Measurements from ENCODE around the gene SIPA1L2.
A peak's percentile ranks its signal among the peaks of the same experiment; 100 is the strongest.

The SIPA1L2 gene

DNA sequence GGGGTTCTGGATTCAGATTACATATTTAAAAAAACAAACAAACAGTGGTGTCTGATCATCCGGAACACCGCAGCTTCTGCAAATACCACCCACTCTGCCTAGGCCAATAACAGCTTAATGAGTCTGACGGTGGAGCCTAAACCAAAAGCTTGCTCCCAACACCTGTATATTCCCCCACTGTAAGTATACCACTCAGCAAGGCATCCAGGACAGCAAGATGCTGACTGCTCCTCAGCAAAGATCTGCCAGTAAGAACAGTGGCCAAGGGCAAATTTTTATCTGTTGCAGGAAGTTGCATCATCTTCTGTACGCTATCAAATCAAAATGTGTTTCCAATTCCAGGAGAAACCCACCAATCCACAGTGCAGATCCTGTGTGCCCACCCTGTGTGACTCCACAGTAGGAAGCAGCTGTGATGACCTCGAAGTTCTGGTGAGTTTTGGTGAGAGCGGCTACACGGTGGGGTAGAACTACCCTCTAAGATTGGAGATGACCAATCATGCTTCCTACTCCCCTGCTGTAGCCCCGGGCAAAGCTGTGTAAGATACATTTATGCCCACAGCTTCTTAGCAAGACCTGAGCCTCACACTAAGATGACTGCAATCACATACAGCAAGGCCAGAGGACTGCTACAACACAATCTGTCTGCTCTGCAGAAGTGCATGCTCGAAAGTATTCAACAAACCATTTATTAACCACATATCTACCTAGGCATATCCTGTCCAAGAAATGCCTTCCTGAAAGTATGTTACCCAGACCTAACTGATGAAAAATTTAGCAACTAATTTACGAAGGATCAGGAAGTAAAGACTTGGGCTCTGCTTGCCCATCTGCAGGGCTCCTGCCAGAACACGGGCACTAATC is 30.5 kb downstream of the SIPA1L2 start (continued):
- TF ChIP-seq, protein P1, sequence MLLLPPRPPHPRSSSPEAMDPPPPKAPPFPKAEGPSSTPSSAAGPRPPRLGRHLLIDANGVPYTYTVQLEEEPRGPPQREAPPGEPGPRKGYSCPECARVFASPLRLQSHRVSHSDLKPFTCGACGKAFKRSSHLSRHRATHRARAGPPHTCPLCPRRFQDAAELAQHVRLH (tag by site-specific recombination; IDR thresholded peaks at IDR 0.05) = peak; percentile 55; the same call in 1 of the 2 replicates
- TF ChIP-seq ZNF768 (tag by site-specific recombination; IDR thresholded peaks at IDR 0.05) (no peak), ZNF426 (tag by site-specific recombination; IDR thresholded peaks at IDR 0.05) (no peak), ZNF544 (tag by site-specific recombination; IDR thresholded peaks at IDR 0.05) (no peak), SCRT1 (tag by site-specific recombination; IDR thresholded peaks at IDR 0.05; ENCODE audit: borderline replicate concordance) (0 out of 2 replicates have a peak, but pooled peaks have one; percentile 39), ZNF211 (tag by site-specific recombination; IDR thresholded peaks at IDR 0.05; ENCODE audit: low read depth) (no peak), FEZF1 (tag by site-specific recombination; IDR thresholded peaks at IDR 0.05) (no peak; the same call in 1 of the 2 replicates), YY1 (tag by site-specific recombination; IDR thresholded peaks at IDR 0.05) (peak; percentile 45; the same call in 1 of the 2 replicates), ZNF366 (tag by site-specific recombination; conservative IDR thresholded peaks at IDR 0.05) (peak; percentile 80), ZNF157 (tag by site-specific recombination; IDR thresholded peaks at IDR 0.05) (no peak), ZNF140 (tag by site-specific recombination; IDR thresholded peaks at IDR 0.05) (no peak), ZNF585B (tag by site-specific recombination; IDR thresholded peaks at IDR 0.05) (no peak), ZNF510 (tag by site-specific recombination; IDR thresholded peaks at IDR 0.05; ENCODE audit: insufficient replicate concordance) (no peak), ZNF169 (tag by site-specific recombination; IDR thresholded peaks at IDR 0.05) (no peak), GLIS2 (tag by site-specific recombination; IDR thresholded peaks at IDR 0.05) (0 out of 2 replicates have a peak, but pooled peaks have one; percentile 18), ZIC2 (tag by site-specific recombination; IDR thresholded peaks at IDR 0.05) (peak; percentile 85), EGR2 (tag by site-specific recombination; IDR thresholded peaks at IDR 0.05; ENCODE audit: low read depth) (peak; percentile 68), ZFP3 (tag by site-specific recombination; IDR thresholded peaks at IDR 0.05; ENCODE audit: low read depth) (no peak; the same call in 1 of the 2 replicates), ZNF473 (tag by site-specific recombination; IDR thresholded peaks at IDR 0.05) (no peak), ZNF560 (tag by site-specific recombination; IDR thresholded peaks at IDR 0.05; ENCODE audit: borderline replicate concordance) (no peak), ZNF121 (tag by site-specific recombination; IDR thresholded peaks at IDR 0.05) (no peak)
- TF ChIP-seq, protein P2, sequence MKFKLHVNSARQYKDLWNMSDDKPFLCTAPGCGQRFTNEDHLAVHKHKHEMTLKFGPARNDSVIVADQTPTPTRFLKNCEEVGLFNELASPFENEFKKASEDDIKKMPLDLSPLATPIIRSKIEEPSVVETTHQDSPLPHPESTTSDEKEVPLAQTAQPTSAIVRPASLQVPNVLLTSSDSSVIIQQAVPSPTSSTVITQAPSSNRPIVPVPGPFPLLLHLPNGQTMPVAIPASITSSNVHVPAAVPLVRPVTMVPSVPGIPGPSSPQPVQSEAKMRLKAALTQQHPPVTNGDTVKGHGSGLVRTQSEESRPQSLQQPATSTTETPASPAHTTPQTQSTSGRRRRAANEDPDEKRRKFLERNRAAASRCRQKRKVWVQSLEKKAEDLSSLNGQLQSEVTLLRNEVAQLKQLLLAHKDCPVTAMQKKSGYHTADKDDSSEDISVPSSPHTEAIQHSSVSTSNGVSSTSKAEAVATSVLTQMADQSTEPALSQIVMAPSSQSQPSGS (tag by site-specific recombination; IDR thresholded peaks at IDR 0.05; ENCODE audit: low read depth) = peak; percentile 75; the same call in 1 of the 2 replicates
- TF ChIP-seq, protein P3, sequence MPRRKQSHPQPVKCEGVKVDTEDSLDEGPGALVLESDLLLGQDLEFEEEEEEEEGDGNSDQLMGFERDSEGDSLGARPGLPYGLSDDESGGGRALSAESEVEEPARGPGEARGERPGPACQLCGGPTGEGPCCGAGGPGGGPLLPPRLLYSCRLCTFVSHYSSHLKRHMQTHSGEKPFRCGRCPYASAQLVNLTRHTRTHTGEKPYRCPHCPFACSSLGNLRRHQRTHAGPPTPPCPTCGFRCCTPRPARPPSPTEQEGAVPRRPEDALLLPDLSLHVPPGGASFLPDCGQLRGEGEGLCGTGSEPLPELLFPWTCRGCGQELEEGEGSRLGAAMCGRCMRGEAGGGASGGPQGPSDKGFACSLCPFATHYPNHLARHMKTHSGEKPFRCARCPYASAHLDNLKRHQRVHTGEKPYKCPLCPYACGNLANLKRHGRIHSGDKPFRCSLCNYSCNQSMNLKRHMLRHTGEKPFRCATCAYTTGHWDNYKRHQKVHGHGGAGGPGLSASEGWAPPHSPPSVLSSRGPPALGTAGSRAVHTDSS (tag by site-specific recombination; IDR thresholded peaks at IDR 0.05) = no peak
- TF ChIP-seq, protein P4, sequence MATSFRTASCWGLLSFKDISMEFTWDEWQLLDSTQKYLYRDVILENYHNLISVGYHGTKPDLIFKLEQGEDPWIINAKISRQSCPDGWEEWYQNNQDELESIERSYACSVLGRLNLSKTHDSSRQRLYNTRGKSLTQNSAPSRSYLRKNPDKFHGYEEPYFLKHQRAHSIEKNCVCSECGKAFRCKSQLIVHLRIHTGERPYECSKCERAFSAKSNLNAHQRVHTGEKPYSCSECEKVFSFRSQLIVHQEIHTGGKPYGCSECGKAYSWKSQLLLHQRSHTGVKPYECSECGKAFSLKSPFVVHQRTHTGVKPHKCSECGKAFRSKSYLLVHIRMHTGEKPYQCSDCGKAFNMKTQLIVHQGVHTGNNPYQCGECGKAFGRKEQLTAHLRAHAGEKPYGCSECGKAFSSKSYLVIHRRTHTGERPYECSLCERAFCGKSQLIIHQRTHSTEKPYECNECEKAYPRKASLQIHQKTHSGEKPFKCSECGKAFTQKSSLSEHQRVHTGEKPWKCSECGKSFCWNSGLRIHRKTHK (tag by site-specific recombination; IDR thresholded peaks at IDR 0.05) = no peak
- TF ChIP-seq, protein P5, sequence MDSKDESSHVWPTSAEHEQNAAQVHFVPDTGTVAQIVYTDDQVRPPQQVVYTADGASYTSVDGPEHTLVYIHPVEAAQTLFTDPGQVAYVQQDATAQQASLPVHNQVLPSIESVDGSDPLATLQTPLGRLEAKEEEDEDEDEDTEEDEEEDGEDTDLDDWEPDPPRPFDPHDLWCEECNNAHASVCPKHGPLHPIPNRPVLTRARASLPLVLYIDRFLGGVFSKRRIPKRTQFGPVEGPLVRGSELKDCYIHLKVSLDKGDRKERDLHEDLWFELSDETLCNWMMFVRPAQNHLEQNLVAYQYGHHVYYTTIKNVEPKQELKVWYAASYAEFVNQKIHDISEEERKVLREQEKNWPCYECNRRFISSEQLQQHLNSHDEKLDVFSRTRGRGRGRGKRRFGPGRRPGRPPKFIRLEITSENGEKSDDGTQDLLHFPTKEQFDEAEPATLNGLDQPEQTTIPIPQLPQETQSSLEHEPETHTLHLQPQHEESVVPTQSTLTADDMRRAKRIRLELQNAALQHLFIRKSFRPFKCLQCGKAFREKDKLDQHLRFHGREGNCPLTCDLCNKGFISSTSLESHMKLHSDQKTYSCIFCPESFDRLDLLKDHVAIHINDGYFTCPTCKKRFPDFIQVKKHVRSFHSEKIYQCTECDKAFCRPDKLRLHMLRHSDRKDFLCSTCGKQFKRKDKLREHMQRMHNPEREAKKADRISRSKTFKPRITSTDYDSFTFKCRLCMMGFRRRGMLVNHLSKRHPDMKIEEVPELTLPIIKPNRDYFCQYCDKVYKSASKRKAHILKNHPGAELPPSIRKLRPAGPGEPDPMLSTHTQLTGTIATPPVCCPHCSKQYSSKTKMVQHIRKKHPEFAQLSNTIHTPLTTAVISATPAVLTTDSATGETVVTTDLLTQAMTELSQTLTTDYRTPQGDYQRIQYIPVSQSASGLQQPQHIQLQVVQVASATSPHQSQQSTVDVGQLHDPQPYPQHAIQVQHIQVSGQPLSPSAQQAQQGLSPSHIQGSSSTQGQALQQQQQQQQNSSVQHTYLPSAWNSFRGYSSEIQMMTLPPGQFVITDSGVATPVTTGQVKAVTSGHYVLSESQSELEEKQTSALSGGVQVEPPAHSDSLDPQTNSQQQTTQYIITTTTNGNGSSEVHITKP (tag by site-specific recombination; IDR thresholded peaks at IDR 0.05) = peak; percentile 74
- TF ChIP-seq, protein P6, sequence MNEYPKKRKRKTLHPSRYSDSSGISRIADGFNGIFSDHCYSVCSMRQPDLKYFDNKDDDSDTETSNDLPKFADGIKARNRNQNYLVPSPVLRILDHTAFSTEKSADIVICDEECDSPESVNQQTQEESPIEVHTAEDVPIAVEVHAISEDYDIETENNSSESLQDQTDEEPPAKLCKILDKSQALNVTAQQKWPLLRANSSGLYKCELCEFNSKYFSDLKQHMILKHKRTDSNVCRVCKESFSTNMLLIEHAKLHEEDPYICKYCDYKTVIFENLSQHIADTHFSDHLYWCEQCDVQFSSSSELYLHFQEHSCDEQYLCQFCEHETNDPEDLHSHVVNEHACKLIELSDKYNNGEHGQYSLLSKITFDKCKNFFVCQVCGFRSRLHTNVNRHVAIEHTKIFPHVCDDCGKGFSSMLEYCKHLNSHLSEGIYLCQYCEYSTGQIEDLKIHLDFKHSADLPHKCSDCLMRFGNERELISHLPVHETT (tag by site-specific recombination; IDR thresholded peaks at IDR 0.05) = peak; percentile 57; the same call in 1 of the 2 replicates
- TF ChIP-seq, protein P7, sequence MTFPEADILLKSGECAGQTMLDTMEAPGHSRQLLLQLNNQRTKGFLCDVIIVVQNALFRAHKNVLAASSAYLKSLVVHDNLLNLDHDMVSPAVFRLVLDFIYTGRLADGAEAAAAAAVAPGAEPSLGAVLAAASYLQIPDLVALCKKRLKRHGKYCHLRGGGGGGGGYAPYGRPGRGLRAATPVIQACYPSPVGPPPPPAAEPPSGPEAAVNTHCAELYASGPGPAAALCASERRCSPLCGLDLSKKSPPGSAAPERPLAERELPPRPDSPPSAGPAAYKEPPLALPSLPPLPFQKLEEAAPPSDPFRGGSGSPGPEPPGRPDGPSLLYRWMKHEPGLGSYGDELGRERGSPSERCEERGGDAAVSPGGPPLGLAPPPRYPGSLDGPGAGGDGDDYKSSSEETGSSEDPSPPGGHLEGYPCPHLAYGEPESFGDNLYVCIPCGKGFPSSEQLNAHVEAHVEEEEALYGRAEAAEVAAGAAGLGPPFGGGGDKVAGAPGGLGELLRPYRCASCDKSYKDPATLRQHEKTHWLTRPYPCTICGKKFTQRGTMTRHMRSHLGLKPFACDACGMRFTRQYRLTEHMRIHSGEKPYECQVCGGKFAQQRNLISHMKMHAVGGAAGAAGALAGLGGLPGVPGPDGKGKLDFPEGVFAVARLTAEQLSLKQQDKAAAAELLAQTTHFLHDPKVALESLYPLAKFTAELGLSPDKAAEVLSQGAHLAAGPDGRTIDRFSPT (tag by site-specific recombination; IDR thresholded peaks at IDR 0.05) = 0 out of 2 replicates have a peak, but pooled peaks have one; percentile 21

Data from HEK293 (cell line).